Mesodermal cell (in vitro differentiated cells): ENCODE results near the gene IL17D.
"Not testable (repeated sequence)": the region's sequence is repeated elsewhere in the genome, so short reads cannot be mapped to it uniquely, and the experiment has no call there.

Experiments used
- H3K27ac ChIP-seq: 2 replicates; pipeline ENCODE4 v1.7.0; 2013; ENCODE audit warnings: mild to moderate bottlenecking, low read depth, low read length, moderate library complexity; ENCODE audit not compliant: severe bottlenecking
- H3K36me3 ChIP-seq: 2 replicates; pipeline ENCODE4 v1.7.1; 2013; ENCODE audit warnings: mild to moderate bottlenecking, low read length, moderate library complexity; ENCODE audit not compliant: control insufficient read depth, insufficient read depth
- H3K4me1 ChIP-seq: one replicate; pipeline ENCODE4 v1.7.1; 2013; ENCODE audit warnings: mild to moderate bottlenecking, low read length; ENCODE audit not compliant: insufficient read depth, control insufficient read depth, poor library complexity, severe bottlenecking
- H3K4me3 ChIP-seq: 2 replicates; pipeline ENCODE4 v1.7.0; 2013; ENCODE audit warnings: low read length, control low read depth, mild to moderate bottlenecking; ENCODE audit not compliant: insufficient read depth, poor library complexity, severe bottlenecking; ENCODE audit errors: extremely low read depth
- H3K9me3 ChIP-seq: 2 replicates; pipeline ENCODE4 v1.7.1; 2013; ENCODE audit warnings: mild to moderate bottlenecking, low read length, moderate library complexity; ENCODE audit not compliant: control insufficient read depth
- WGBS, 2 experiments: methylation state at CpG; one replicate each; pipeline ENCODE4 v1.1.5; 2013; ENCODE audit warnings: missing lambda C conversion rate in 2 of 2; ENCODE audit not compliant: insufficient coverage in 2 of 2; 5-methylcytosine and 5-hydroxymethylcytosine counted together

IL17D gene

GRCh38 chr13:20743830-20744404, 40.4 kb downstream of the IL17D start:
- not testable (repeated sequence) for H3K4me3 ChIP-seq, H3K9me3 ChIP-seq, H3K27ac ChIP-seq, H3K4me1 ChIP-seq, H3K36me3 ChIP-seq
- WGBS, 2 experiments = 76 to 100% methylated on average over 1 to 2 of the region's 4 CpGs

DNA sequence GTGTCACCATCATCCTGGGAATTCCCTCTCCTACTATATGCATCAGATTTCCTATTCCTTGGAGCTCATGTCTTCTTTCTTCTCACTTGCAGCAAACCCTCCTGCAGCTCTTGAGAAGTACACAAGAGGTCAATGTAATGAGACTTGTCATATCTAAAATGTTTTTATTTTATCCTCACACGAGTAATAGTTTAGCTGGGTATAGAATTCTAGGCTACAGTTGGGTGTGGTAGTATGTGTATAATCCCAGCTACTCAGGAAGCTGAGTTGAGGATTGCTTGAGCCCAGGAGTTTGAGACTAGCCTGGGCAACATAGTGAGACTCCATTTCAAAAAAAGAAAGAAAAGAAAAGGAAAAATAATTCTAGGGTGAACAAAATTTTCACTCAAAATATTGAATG, 45.9 kb downstream of the IL17D start:
- peaks cover 20% of the 10 kb centered on the region for H3K9me3 ChIP-seq
- no peak overlapping the region for H3K4me3 ChIP-seq
- 80% methylated on average over 1 of the region's 1 CpG; no CpG with 5 or more reads in 1 of the 2 experiments for WGBS, 2 experiments
- H3K27ac ChIP-seq = no peak overlapping the region
- no peaks in the 10 kb centered on the region for H3K4me1 ChIP-seq
- peaks cover 5% of the 10 kb centered on the region for H3K36me3 ChIP-seq

DNA sequence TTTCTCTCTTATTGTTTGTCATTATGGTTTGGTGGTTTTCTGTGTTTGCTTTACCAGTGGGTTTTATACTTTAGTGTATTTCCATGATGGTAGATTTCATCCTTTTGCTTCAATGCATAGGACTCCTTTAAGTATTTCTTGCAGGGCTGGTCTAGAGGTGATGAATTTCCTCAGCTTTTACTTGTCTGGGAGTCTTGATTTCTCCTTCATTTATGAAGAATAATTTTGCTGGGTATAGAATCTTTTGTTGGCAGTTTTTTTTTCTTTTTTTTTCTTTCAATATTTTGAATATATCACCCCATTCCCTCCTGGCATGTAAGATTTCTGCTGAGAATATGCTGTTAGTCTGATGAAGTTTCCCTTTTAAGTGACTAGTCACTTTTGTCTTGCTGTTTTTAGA, 50.5 kb downstream of the IL17D start:
- Histone ChIP-seq H3K27ac (no peak overlapping the region), H3K36me3 (peaks cover 5% of the 10 kb centered on the region), H3K9me3 (peaks cover 28% of the 10 kb centered on the region), H3K4me3 (no peak overlapping the region), H3K4me1 (no peaks in the 10 kb centered on the region)

DNA sequence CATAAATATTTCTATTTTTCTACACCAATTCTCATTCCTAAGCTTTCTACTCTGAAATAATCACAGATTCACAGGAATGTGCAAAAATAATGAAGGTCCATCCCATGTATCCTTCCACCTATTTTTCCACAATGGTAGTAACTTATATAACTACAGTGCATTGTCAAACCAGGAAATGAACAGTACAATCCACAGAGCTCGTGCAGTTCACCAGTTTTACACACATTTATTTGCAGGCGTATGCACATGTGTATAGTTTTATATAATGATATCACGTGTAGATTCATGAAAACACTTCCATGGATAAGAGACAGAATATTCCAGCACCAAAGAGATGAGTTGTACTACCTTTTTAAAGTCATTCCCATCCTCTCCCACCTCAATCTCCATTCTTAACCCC, 57.4 kb downstream of the IL17D start:
- no peak overlapping the region for H3K27ac ChIP-seq
- H3K9me3 ChIP-seq = peaks cover 5% of the 10 kb centered on the region
- WGBS, 2 experiments = 100% methylated on average over 1 of the region's 3 CpGs; no CpG with 5 or more reads in 1 of the 2 experiments
- no peaks in the 10 kb centered on the region for H3K4me1 ChIP-seq
- H3K4me3 ChIP-seq = no peak overlapping the region
- H3K36me3 ChIP-seq = no peaks in the 10 kb centered on the region

GRCh38 chr13:20767309-20767943, 63.9 kb downstream of the IL17D start:
- peaks cover 17% of the 10 kb centered on the region for H3K36me3 ChIP-seq
- no peak overlapping the region for H3K27ac ChIP-seq
- H3K4me3 ChIP-seq = no peak overlapping the region
- WGBS, 2 experiments = no CpG with 5 or more reads among the region's 2 CpGs
- no peaks in the 10 kb centered on the region for H3K4me1 ChIP-seq
- H3K9me3 ChIP-seq = peaks cover 8% of the 10 kb centered on the region

- no CpG with 5 or more reads among the region's 2 CpGs for WGBS, 2 experiments
- H3K4me3 ChIP-seq = no peak overlapping the region
- H3K4me1 ChIP-seq = no peaks in the 10 kb centered on the region
- no peak overlapping the region for H3K27ac ChIP-seq
- H3K36me3 ChIP-seq = peaks cover 17% of the 10 kb centered on the region
- H3K9me3 ChIP-seq = peaks cover 8% of the 10 kb centered on the region
Observed at GRCh38 chr13:20769091-20769490, 65.6 kb downstream of the IL17D start.

GRCh38 chr13:20769834-20770233, 66.3 kb downstream of the IL17D start:
- Histone ChIP-seq H3K4me3 (no peak overlapping the region), H3K9me3 (peaks cover 8% of the 10 kb centered on the region), H3K36me3 (peaks cover 17% of the 10 kb centered on the region), H3K4me1 (no peaks in the 10 kb centered on the region), H3K27ac (no peak overlapping the region)
- no CpG with 5 or more reads among the region's 1 CpG for WGBS, 2 experiments
